Measurements from ENCODE around the gene GOLGA6L2.

Gene GOLGA6L2

DNA sequence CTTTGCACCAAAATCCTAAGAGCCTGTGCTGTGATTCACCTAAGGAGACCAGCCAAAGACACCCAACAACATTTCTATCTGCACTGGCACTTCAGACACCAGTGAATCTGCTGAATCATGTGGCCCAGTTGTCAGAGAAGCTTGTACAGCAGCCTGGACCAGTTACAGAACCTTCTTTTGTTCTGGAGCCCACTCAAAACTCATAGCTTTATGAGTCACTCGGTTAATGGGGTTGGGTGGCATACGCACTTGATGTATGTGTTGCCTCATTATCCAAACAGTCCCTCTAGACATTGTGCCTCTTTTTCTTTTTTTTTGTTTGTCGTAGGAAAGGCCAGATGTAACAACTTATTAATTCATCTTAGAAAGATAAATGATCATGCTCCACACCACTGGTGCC is 25.6 kb upstream of the GOLGA6L2 start:
- H3K4me3 ChIP-seq (ENCODE audit: low read length), result no peak overlapping the region
- peak; percentile 23 for DNase-seq (ENCODE audit: low read depth)
- no peak for TF ChIP-seq CTCF (IDR thresholded peaks at IDR 0.05; ENCODE audit: insufficient read depth, low read depth, low read length, missing control alignments)

GRCh38 chr15:23472033-23472432 is 25.0 kb upstream of the GOLGA6L2 start:
- no peak for DNase-seq (ENCODE audit: low read depth)
- TF ChIP-seq CTCF (IDR thresholded peaks at IDR 0.05; ENCODE audit: insufficient read depth, low read depth, low read length, missing control alignments), result no peak

DNA sequence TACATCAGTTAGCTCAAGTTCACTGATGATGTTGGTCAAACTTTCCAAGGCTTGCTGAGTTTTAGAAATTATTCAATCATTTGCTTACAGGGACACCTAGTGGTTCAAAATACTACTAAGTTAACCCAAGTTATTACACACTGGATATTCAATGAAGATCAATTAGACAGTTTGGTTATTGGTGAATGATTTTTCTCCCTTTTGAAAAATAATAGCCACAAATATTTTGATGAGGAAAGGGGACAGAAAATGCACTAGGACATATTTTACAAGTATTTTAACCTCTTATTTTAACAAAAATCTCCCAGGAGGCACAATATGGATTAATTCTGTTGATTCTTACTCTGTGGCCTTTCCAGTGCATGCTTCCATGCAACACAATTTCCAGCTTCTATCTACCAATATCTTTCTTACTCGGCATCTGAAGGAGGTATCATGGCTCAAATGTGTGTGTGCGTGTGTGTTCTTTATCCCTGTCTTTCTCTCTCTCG is 20.1 kb upstream of the GOLGA6L2 start:
- H3K4me3 ChIP-seq (ENCODE audit: low read length), result no peak overlapping the region
- peak; percentile 17 for DNase-seq (ENCODE audit: low read depth)
- TF ChIP-seq CTCF (IDR thresholded peaks at IDR 0.05; ENCODE audit: insufficient read depth, low read depth, low read length, missing control alignments), result no peak

More at GRCh38 chr15:23472033-23472432, 25.0 kb upstream of the GOLGA6L2 start:
- no peak overlapping the region for H3K4me3 ChIP-seq (ENCODE audit: low read length)

DNA sequence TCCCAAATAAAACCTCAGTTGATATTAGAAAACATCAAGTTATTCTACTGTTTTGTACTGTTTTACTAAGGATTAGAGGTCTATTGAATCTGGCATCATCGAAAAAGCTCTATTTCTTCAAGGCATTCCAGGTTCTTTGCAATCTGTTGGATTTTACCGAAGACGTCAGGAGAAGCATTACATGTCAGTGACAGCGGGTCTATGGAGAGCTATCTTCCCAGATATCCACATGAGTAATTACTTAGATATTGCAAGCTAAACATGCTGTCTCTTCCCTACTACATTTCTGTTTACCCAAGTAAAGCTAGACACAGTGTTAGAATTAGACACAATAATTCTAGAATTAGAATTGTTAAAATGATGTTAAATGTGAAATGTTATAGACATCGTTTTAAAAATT is 10.8 kb upstream of the GOLGA6L2 start:
- no peak for TF ChIP-seq CTCF (IDR thresholded peaks at IDR 0.05; ENCODE audit: insufficient read depth, low read depth, low read length, missing control alignments)
- no peak overlapping the region for H3K4me3 ChIP-seq (ENCODE audit: low read length)
- DNase-seq (ENCODE audit: low read depth), result no peak

DNA sequence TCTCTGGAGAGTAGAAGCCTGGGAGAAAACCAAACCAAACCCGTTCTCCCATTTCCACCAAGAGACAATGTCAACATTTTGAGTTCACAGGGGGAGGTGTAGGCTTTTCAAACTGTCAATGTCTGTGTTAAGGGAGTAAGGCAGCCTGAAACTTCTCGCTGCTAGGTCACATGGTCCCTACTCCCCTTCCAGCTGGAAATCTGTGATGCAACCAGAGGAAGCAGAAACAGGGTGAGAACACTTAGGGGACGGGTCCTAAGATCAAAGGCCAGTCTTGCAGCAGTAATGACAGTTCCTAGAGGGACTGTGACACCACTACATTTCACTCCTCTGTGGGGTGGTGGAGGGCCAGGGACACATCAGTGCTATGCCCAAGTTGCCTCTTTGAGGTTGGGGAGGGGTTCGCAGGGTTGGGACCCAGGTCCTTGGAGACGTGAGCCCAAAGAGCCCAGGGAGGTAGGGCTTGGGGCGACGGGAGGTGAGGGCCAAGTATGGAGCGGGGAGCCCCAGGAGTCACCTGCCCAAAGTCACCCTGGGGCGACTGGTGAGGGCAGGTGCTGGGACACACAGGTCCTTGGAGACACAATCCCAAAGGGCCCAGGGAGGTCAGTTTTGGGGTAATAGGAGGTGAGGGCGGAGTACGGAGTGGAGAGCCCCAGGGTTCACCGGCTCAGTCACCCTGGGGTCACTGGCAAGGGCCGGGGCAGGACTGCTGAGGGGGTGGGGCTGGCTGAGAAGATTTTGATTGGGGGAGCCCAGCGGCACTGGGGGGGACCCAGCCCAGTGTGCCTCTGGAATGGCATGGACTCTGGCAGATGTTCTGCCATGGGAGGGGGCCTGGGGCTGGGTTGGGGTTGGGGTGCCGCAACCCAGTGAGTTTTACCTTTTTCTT is 582 bp downstream of the GOLGA6L2 start:
- H3K4me3 ChIP-seq (ENCODE audit: low read length), result no peak overlapping the region
- TF ChIP-seq CTCF (IDR thresholded peaks at IDR 0.05; ENCODE audit: insufficient read depth, low read depth, low read length, missing control alignments), result no peak
- no peak for DNase-seq (ENCODE audit: low read depth)

DNA sequence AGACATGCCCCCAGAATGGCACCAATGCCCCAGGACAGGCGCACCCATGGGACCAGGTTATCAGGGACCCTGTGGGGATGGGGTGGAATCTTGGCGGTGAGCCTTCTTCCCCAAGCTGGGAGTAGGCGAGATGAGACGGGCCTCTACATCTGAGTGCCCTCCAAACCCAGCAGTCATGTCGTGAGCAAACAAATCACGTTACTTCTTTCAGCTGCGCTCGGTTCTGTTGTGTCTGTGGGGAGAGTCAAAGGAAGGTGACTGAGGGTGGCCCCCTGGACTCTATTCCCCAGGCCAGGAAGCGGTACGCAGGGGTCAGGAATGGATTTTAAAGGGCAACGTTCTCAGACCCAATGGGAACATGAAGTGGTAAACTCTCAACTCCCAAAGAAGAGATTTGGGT is 2.8 kb downstream of the GOLGA6L2 start:
- DNase-seq (ENCODE audit: low read depth), result no peak
- TF ChIP-seq CTCF (IDR thresholded peaks at IDR 0.05; ENCODE audit: insufficient read depth, low read depth, low read length, missing control alignments), result no peak
- H3K4me3 ChIP-seq (ENCODE audit: low read length), result no peak overlapping the region

All from epithelial cell of esophagus (primary cell).